RWPE1 (cell line): ENCODE data around the gene AP1S3.

Experiments
- CTCF ChIA-PET: fragments of 350-600 bp; sonication (Branson Sonifier 250); formaldehyde crosslinking; extraction: SDS; loops from one replicate; lab custom pipeline; 2021; lab: Yijun Ruan, JAX
- POLR2A ChIA-PET: fragments of 400-600 bp; formaldehyde crosslinking; extraction: SDS; loops from one replicate; lab custom pipeline; 2020; ENCODE audit warnings: antibody characterized with exemption; ENCODE audit not compliant: low non-redundant PET; lab: Yijun Ruan, JAX
- DNase-seq: peaks from one replicate; pipeline ENCODE4 v3.0.0; 2012; ENCODE audit warnings: low spot score
- H3K27ac ChIP-seq: fragments of 450-650 bp; 2 replicates; pipeline ENCODE4 v1.5.1; 2017
- TF ChIP-seq, protein P1 (sequence below): fragments of 450-650 bp; conservative IDR thresholded peaks from 2 replicates; pipeline ENCODE4 v1.5.1; 2017; ENCODE audit warnings: low read depth, mild to moderate bottlenecking

AP1S3 gene

DNA sequence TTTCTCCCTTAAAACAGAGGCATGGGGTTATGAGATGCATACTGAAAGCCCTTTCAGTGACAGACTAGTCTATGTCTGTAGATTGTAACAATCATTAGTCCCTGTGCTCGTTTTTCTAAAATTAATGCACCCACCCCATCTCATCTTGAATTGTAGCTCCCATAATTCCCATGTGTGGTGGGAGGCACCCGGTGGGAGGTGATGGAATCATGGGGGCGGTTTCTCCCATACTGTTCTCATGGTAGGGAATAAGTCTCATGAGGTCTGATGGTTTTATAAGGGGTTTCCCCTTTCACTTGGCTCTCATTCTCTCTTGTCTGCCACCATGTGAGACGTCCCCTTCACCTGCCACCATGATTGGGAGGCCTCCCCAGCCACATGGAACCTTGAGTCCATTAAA lies 100.9 kb downstream of the AP1S3 start:
- TF ChIP-seq, protein P1, sequence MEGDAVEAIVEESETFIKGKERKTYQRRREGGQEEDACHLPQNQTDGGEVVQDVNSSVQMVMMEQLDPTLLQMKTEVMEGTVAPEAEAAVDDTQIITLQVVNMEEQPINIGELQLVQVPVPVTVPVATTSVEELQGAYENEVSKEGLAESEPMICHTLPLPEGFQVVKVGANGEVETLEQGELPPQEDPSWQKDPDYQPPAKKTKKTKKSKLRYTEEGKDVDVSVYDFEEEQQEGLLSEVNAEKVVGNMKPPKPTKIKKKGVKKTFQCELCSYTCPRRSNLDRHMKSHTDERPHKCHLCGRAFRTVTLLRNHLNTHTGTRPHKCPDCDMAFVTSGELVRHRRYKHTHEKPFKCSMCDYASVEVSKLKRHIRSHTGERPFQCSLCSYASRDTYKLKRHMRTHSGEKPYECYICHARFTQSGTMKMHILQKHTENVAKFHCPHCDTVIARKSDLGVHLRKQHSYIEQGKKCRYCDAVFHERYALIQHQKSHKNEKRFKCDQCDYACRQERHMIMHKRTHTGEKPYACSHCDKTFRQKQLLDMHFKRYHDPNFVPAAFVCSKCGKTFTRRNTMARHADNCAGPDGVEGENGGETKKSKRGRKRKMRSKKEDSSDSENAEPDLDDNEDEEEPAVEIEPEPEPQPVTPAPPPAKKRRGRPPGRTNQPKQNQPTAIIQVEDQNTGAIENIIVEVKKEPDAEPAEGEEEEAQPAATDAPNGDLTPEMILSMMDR, result no peak
- POLR2A ChIA-PET, result no interaction called here
- CTCF ChIA-PET, result interaction anchor here (0.6 to 1.2 kb wide), 2 partner anchors 9 to 122 kb away, joined by 3 read pairs; no protein-coding TSS in a partner anchor
- DNase-seq, result no peak
- no peak overlapping the region for H3K27ac ChIP-seq

DNA sequence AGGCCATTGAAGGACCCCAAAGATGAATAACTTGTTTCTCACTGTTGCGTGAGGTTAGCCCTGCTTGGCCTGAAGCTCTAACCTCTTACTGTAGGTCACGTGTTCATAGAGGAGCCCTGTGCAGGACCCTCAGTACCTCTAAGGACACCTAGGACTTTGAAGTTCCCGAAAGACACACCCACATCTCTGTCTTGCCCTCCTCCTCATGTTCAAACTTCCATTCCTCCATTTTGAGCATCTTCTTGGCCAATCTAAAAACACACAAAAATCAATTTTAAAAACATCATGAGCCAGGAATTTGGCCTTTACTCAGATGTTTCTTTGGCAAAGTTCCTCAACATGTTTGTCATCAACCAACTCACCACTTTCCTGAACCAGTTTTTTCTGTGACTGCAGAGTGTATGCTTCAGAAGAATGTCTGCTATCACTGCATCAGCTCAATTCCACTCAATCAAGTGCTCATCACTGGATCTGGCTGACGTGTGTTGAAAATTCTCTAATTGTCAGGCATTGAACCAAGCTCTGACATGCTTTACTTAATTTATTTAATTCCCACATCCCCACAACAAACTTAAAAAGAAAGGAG lies 101.6 kb downstream of the AP1S3 start:
- peak overlapping the region; percentile 60 for H3K27ac ChIP-seq
- CTCF ChIA-PET, result interaction anchor here (0.5 to 1.2 kb wide), 3 partner anchors 8 to 165 kb away, joined by 3 to 4 read pairs (median 3); no protein-coding TSS in a partner anchor
- DNase-seq, result peak; percentile 52
- POLR2A ChIA-PET, result no interaction called here
- TF ChIP-seq, protein P1, result no peak

DNA sequence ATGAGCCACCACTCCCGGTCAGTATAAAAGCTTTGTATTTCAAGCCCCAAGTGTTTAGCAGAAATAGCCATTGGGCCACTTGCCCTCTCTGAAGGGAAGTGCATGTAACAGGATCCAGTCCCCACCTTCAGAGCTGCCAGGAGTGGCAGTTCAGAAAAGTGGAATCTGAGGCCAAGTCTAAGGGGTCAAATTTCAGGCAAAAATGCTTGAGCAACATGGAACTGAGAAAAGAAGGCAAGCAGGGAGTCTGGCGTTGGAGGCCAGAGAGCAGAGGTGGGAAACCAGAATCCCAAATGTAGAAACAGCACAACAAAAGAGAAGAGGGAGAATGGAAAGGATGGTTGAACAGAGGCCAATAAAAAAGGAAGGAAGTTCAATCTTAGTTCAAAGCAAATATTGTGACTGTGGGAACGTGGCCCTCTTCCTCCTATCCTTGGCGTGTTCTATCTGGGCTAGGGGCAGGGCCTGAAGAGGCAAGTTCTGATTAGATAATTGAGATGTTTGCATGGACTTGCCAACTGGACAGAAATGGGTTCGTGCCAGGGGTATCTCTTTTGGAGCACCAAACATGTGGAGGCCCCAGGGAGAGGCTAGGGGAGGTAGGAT lies 102.2 kb downstream of the AP1S3 start:
- ChIA-PET POLR2A (no interaction called here), CTCF (interaction anchor here (1.2 kb wide), 1 partner anchor 7 kb away, joined by 3 read pairs; no protein-coding TSS in a partner anchor)
- TF ChIP-seq, protein P1, result no peak
- DNase-seq, result no peak
- H3K27ac ChIP-seq, result peak overlapping the region; percentile 60

DNA sequence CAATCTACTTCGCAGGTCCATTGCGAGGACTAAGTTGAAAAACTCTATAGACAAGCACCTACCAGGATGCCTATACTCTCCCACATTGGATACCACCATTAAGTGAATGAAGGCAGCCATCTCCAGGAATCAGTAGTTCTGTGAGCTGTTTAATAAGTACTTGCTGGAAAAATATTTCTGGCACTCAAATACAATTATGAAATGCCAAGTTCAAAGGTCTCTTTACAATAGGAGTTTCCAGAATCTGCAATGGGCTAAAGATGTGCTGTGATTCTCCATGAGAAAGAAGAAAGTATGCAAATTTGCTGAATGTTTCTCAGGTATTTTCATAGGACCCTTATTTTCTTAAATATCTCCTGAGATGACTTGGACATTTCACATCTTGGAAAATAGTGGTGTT lies 103.0 kb downstream of the AP1S3 start:
- ChIA-PET CTCF (no interaction called here), POLR2A (no interaction called here)
- H3K27ac ChIP-seq, result no peak overlapping the region
- TF ChIP-seq, protein P1, result no peak
- DNase-seq, result no peak

DNA sequence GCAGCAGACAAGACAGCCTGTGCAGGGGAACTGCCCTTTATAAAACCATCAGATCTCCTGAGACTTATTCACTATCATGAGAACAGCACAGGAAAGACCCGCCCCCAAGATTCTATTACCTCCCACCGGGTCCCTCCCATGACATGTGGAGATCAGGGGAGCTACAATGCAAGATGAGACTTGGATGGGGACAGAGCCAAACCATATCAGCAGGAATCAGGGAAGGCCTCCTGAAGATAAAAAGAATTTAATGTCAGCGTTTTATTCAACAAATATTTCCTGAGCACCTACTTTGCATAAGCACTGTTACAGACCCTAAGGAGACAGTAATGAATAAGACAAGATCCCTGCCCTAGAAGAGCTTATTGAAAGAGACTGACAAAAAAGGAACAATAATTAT lies 105.0 kb downstream of the AP1S3 start:
- DNase-seq, result no peak
- TF ChIP-seq, protein P1, result no peak
- H3K27ac ChIP-seq, result no peak overlapping the region
- ChIA-PET CTCF (interaction anchor here (1.6 kb wide), 1 partner anchor 29 kb away, joined by 4 read pairs; no protein-coding TSS in a partner anchor), POLR2A (no interaction called here)

DNA sequence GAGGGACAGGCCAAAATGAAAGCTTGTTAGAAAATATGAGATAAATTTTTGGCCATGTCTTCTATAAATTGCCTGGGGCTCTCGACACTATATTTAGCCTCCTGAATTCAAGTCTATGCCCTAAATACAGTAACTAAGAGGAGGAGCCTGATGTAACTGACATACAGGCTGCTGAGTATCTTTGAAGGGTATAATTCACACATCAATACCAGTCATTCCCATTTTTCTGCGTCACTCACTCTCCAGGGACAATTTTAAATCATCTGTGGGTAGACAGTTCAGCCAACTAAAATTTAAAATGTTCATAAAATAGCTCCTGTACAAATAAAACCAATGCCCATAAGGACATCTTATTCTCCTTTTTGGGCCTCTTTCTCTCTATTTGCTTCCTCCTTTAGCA lies 105.9 kb downstream of the AP1S3 start:
- CTCF ChIA-PET, result interaction anchor here (1.6 kb wide), 1 partner anchor 30 kb away, joined by 4 read pairs; no protein-coding TSS in a partner anchor

More for the DNA sequence above, 105.9 kb downstream of the AP1S3 start:
- TF ChIP-seq, protein P1, result no peak
- POLR2A ChIA-PET, result no interaction called here
- H3K27ac ChIP-seq, result no peak overlapping the region
- no peak for DNase-seq
